HG03097 (cell line): Measurements from ENCODE around the gene TAF6L.
A peak's percentile ranks its signal among the peaks of the same experiment; 100 is the strongest.
"Not testable (repeated sequence)": the region's sequence is repeated elsewhere in the genome, so short reads cannot be mapped to it uniquely, and the experiment has no call there.

Experiments used
- ATAC-seq: cut with Tn5 transposase; IDR thresholded peaks from one replicate; pipeline ENCODE4 v1.9.1; 2021; ENCODE audit not compliant: unreplicated experiment, low FRiP score

The TAF6L gene

DNA sequence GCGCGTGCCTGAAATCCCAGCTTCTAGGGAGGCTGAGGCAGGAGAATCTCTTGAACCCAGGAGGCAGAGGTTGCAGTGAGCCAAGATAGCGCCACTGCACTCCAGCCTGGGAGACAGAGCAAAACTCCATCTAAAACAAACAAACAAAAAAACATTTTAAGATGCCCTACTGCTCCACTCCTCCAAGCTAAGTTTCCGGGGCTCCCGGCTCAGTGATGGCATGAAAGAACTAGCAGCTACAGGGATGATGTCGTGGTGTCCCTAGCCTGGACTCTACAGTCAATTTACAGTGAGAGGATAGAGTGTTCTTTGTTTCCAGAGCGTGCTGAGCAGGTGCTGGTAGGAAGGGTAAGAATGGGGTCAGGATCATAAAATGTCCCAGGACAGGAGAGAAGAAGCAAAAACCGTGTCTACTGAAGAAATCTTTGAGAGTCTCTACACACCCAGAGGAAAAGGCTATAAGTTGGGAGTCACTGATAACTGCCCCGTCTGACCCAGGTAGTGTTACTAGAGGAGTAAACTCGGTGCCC is 16.0 kb upstream of the TAF6L start:
- no peak for ATAC-seq

DNA sequence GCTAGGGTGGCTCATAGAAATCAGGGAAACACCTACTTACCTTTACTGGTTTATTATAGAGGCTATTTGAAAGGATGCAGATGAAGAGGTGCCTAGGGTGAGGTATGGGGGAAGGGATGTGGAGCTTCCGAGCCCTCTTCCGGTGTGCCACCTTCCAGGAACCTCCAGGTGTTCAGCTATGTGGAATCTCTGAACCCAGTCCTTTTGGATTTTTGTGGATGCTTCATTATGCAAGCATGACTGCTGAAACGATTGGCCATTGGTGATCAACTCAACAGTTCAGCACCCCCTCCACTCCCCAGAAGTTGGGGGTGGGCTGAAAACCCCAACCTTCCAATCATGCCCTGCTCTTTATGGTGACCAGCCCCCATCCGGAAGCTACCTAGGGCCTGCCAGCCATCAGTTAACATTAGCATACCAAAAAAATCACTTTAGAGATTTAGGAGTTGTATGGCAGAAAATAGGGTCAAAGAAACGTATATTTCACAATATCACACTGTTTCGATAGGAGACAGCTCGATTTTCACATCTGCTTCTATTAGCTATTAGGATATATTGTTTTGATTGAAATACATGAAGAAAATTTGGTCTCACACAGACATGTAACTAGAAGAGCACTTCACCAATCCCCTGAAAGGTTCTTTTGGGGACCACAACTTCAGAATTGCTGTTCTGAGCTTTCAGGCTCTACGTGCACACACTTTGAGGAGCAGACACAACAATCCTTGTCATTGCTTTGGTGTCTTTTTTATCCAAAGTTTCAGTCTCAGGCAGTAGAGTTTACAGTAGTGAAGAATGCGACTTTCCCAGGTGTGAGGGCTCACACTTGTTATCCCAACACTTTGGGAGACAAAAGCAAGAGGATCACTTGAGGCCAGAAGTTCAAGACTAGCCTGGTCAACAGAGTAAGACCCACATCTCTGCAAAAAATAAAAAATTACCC is 13.1 kb upstream of the TAF6L start:
- ATAC-seq = no peak

DNA sequence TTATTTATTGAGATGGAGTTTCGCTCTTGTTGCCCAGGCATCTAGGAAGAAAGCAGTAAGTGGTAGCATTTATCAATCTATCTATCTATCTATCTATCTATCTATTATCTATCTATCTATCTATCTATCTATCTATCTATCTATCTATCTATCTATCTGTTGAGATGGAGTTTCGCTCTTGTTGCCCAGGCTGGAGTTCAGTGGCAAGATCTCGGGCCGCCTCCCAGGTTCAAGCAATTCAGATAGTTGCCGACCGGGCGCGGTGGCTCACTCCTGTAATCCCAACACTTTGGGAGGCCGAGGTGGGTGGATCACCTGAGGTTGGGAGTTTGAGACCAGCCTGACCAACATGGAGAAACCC is 10.3 kb upstream of the TAF6L start:
- ATAC-seq = not testable (repeated sequence)

DNA sequence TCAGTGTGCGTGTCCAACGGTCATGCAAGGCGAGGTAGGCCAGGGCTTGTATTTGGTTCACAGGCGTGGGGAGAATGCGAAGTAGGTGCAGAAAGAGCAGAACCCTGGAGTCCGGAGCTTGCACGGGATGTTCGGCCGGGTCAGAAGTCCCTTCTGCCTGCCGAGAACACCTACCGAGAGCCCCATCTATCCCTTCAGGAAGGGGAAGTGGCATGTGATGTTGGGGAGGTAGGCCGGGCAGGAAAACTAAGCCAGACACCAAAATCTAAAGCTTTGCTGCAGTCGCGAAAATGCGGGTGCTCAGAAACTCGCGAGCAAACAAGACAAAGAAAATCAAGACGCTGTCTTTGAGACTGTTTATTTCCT is 435 bp upstream of the TAF6L start:
- peak; percentile 12 for ATAC-seq

DNA sequence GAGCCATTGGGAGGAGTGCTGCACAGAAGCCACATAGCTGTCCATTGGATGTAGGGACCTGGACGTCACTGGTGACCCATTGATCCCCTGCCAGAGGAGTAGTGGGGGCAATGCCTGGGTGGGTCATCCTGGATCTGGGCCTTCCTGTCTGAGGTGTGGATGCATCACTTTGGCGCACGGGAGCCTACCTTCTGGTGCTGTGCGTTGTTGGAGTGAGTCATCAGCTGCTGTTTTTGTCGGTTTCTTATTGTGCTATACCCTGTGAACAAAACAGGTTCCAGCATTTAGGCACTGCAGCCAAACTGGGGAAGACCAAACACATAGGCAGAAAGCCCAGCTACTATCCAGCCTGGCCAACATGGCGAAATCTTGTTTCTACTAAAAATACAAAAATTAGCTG is 3.2 kb downstream of the TAF6L start:
- no peak for ATAC-seq

DNA sequence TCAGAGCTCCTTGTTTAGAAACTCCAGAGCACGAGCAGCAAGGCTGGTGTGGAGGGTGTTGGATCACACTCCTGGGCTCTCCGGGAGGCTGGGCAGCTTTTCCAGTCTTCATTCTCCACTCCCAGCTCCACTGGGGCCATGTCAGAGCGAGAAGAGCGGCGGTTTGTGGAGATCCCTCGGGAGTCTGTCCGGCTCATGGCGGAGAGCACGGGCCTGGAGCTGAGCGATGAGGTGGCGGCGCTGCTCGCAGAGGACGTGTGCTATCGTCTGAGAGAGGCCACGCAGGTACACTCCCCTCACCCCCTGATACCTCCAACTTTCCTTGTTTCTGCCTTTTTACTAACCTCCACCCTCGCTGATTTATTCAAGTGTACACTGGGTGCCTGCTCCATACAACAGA is 4.5 kb downstream of the TAF6L start:
- no peak for ATAC-seq

DNA sequence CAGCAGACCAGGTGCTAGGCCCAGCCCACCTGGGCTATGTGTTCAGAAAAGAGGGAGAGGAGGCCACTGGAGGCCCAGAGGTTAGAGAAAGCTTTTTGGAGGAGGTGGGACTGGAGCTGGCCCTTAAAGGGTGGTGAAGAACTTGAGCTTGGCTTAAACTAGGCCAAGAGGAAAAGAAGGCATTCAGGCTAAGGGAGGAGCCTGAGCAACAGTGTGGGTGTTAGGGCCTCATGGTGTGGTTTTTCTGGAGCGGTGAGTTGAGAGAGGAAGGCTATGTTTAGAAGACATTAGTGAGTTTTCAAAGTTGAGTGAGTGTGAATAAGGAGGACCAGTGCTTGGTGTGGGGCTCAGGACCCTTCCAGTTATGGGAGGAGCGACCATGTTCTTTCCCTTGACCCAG is 6.2 kb downstream of the TAF6L start:
- no peak for ATAC-seq

DNA sequence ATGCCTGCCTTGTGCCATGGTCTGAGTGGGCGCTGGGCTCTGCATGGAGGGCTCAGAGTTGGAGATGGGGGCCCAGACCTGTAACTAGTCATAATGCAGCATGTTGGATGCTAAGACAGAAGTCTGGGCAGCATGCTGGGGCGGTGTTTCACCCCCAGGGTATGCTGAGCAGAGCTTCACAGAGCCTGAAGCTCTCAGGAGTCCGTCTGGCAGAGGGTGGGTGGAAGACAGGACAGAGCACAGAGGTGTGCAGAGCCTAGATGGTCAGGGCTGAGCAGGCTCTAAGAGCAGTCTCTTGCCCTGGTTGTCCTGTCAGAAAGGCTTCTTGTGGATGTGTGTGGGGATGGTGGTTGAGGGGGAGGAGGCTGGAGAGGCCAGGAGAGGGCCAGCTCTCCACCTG is 7.2 kb downstream of the TAF6L start:
- no peak for ATAC-seq

DNA sequence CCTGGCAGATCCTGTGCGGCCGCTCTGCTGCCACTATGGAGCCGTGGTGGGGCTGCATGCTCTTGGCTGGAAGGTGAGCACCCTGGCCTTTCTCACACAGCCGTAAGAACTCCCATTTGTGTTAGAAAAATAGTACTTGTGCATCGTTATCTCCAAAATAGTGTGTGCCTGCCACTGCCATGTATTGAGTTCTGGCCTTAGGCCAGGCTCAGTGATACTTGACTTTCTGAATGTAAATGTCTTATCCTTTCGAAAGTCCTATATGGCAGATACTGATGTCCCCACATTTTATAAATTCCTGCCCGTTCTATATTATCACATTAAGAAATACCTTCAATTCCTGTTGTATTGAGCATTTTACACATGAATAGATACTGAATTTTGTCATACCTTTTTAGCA is 11.6 kb downstream of the TAF6L start:
- ATAC-seq = no peak

DNA sequence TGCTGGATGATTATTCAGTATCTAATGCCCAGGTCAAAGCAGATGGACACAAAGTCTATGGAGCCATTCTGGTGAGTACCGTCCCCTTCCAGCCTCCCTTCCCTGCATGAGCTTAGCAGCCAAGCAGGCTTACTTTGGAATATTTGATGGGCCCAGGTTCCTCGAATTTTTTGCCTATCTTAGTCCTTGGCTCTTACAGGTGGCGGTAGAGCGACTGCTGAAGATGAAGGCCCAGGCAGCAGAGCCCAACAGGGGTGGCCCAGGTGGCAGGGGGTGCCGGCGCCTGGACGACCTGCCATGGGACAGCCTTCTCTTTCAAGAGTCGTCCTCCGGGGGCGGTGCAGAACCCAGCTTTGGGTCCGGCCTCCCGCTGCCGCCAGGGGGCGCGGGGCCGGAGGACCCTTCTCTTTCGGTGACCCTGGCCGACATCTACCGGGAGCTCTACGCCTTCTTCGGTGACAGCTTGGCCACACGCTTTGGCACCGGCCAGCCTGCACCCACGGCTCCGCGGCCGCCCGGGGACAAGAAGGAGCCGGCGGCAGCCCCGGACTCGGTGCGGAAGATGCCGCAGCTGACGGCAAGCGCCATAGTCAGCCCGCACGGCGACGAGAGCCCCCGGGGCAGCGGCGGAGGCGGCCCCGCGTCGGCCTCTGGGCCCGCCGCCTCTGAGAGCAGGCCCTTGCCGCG is 15.3 kb downstream of the TAF6L start:
- ATAC-seq = peak; percentile 55

DNA sequence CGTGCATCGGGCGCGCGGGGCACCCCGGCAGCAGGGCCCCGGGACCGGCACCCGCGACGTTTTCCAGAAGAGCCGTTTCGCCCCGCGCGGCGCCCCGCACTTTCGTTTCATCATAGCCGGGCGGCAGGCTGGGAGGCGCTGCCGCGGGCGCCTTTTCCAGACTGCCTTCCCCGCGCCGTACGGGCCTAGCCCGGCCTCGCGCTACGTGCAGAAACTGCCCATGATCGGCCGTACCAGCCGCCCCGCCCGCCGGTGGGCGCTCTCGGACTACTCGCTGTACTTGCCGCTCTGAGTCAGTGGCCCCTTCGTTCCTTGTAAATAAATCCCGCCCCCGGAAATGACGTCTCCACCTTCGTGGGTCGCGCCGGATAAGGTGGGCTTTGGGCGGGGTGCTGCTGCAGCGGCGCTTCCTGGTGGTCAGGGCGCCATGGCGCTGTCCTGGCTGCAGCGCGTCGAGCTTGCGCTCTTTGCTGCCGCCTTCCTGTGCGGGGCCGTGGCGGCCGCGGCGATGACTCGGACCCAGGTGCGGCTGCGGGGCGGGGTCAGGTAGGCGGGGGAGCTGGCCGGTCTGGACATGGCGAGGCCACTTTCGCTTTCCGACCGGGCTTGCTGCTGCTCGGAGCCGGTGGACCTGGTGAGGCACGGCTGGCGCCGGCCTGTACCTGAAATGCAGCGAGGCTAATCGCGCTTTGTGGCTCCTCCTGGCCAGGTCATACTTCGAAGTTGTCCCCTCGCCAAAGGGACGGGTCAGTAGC is 16.0 kb downstream of the TAF6L start, which contains the start of gene TMEM179B:
TMEM179B (plus strand) TSS at position 398 of the 755 bp plus-strand sequence; CDS start at position 428, 30 bp downstream.
- peak; percentile 56 for ATAC-seq

DNA sequence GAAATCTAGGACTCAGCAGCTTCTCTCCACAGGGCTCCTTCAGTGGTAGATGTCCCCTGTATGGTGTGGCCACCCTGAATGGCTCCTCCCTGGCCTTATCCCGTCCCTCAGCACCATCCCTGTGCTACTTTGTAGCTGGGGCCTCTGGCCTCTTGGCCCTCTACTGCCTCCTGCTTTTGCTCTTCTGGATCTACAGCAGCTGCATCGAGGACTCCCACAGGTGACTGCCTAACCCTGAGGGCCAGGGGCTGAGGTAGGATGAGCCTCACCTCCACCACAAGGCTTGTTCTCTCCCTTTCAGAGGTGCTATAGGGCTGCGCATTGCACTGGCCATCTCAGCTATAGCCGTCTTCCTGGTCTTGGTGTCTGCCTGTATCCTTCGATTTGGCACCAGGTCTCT is 17.8 kb downstream of the TAF6L start:
- no peak for ATAC-seq

DNA sequence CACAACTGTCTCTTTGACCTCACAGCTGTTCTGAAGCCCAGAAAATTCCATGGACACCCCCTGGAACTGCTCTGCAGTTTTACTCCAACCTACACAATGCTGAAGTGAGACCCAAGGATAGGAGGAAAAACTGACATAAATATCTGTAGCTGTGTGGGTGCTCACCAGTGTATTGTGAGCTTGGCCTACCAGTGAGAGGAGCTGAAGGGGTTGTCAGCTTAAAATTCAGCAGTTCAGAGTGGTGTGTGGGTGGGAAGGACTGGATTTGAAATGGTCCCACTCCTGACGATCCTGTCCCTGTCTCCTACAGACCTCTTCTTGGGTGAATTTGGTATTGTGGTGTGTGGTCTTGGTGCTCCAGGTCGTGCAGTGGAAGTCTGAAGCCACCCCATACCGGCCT is 18.4 kb downstream of the TAF6L start:
- no peak for ATAC-seq

DNA sequence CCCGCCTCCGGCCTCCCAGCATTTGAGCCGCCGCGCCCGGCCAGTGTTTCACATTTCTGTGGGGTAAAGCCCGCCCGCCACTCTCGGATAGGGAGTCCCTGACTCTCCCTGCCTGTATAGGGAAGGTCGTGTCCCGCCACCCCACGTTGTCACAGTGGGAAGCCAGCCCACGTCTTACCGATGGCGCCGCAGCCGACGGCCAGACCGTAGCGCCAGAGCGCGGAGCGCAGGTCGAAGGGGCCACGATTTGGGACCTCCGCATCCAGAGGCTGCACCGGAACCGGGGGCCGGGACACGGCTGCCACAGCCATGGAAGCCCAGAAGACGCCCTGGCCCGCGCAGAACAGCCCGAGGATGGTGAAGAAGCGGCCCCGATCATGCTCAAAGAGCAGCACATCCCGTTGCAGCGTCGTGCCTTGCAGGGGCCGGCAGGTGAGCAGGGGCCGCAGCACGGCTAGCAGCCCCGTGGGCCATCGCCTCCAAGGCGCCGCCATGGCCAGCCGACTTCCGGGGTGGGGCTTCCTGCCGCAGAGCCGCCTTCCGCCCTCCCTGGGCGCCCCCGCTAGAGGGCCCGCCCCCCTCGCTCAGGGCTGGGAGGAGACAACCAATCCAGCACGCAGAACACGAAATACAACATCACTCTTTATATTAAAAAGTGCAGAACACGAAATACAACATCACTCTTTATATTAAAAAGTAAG is 20.5 kb downstream of the TAF6L start, which contains the start of gene TMEM223:
TMEM223 (minus strand) TSS at position 506 of the 701 bp plus-strand sequence; CDS start at position 494, 12 bp downstream.
- ATAC-seq = peak; percentile 49

DNA sequence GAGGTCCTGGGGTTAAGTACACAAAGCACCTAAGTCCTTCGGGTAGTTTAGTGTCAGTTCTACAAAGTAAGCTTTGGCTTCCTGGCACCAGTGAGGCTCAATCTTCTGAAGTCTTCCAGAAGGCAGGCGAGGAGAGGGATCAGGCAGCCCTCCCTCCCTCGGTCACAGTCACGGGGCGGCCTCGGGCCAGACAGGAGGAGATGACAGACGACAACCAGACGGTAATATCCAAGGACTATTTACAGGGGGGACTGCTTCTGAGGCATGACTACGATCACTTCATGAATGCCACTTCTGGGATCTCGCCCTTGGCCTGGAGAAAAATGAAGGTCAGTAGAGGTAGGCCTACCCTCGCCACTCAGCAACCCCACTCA is 21.0 kb downstream of the TAF6L start:
- ATAC-seq = no peak

DNA sequence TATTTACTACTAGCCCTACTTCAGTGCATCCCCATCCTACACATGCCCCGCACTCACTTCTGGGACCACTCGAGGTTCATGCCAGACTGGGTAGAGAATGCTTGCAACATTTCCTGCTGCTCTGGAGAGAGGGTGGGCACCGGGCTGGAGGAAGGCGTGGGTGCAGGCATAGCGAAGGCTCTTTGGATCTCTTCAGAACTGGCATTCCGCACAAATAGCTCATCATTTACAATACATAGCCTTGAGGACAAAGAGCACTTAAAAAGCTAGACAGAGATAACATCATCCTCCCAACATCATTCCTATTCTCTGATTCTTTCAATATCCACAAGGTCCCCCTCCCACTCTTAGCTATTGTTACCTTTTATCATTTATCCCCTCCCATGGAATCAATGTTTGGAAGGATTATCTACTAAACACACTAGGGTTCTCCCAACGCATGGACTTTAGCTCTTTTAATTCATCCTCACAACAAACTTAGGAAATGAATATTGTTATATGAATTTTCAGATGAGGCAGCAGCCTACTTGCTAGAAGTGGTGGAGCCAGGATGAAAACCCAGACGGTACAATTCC is 23.1 kb downstream of the TAF6L start:
- no peak for ATAC-seq

DNA sequence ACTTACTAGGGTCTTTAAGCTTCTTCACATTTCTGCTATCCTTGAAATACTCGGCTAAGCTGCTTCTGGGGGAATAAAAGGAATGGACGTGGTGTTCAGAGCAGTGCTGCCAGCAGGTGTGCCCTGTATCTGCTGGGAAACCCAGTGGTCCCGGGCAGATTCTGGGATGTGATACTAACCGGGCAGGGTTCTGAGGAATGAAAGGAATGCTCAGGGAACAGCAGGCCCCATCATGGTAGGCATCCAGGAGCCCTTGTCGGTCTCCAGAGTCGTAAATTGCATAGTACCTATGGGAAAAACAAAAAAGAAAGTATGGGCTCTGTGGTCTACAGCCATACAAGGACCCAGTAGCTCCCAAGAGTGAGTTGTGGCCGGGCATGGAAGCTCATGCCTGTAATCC is 25.1 kb downstream of the TAF6L start:
- no peak for ATAC-seq

DNA sequence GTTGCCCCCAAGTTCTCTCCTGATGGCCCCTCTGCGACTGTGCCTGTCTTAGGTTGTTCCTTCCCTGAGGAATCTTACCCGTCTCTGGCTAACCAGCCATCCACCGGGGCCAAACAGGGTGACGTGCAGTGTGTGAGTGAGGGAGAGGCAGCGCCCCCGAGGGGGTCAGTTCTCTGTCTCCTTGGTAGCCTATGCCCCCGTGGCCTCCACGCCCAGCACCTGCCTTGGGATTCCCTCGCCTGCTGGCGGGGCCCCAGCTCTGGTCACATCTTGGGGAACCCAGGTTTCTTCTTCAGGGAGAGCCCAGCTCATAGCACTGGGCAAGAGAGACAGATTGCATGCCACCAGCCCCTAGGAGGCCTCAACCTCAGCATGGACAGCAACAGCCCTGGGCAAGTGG is 28.3 kb downstream of the TAF6L start:
- no peak for ATAC-seq

DNA sequence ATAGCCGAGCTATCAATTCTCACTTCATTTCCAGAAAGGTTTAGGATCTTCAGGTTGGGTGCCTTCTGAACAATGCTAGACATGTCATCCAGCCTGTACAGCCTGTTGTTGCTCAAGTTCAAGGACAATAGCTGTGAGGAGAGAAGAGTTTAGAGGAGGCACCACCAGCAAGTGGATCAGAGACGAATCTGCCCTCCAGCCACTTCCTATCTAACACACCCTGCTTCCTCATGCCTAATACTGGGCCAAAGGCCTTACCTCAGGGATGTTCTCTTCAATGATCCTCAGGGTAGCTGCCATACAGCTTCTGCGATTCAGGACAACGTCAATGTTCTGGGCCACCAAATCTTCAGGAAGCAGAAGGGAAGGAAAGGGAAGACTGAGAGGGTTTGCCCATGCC is 29.9 kb downstream of the TAF6L start:
- no peak for ATAC-seq
